SU-DHL-6 (cell line): ENCODE results near the gene EPN1.

ENCODE experiments used
- CTCF ChIP-seq: fragments of 200-600 bp; sonication (generic); IDR thresholded peaks from one replicate; pipeline ENCODE4 v1.5.1; 2017; ENCODE audit warnings: antibody characterized with exemption, mild to moderate bottlenecking, low read length, moderate library complexity; ENCODE audit not compliant: insufficient read depth, poor library complexity, severe bottlenecking
- EZH2phosphoT487 ChIP-seq: fragments of 200-600 bp; sonication (generic), shearing (Covaris generic); conservative IDR thresholded peaks from 2 replicates; pipeline ENCODE4 v1.6.1; 2018; ENCODE audit warnings: mild to moderate bottlenecking, antibody characterized with exemption, low read length, moderate library complexity, mixed read lengths

DNA sequence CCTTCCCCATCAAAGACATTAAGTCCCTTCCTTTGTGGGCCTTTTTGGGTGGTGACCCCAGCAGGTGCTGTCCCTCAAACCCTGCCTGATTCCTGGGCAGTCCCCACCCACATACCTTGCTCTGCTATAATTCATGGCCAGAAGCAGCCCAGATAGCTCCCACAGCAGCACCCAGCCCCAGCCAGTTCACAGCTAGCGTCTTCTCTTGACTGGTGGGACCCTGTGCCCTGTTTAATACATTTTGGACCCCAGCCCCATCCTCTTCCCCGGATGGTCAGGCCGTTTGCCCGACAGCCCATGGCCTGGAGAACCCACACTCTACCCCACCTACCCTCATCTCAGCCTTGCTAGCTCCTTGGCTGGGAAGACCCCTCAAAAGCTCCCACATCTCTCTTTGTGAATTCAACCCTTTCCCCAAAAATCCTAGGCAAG lies 24.9 kb upstream of the EPN1 start:
- TF ChIP-seq CTCF (no peak), EZH2phosphoT487 (no peak)
